Thoracic aorta (tissue), 2 donors: ENCODE measurements around the gene DNAJC30. TPM values are rescaled to one million over a fixed set of nuclear protein-coding genes. Genes with fewer than 3 reads are reported as not detected.

Experiments used
- ATAC-seq: fragments of 150-250 bp; one replicate; pipeline ENCODE4 v1.8.0; 2017; ENCODE audit warnings: low read depth; ENCODE audit not compliant: insufficient number of reproducible peaks, low FRiP score
- DNase-seq: peaks from one replicate; pipeline ENCODE4 v3.0.0-alpha.2; 2020; ENCODE audit warnings: low spot score
- H3K27ac ChIP-seq, 2 donors: fragments of 200-600 bp; sonication (generic); 1 replicate in 1 of 2; 2 replicates in 1 of 2; pipeline ENCODE4 v1.5.1; 2016; ENCODE audit warnings: mild to moderate bottlenecking in 2 of 2, moderate library complexity in 2 of 2
- H3K27me3 ChIP-seq: fragments of 200-600 bp; sonication (generic); replicated peaks from 2 replicates; pipeline ENCODE4 v1.6.0; 2016; ENCODE audit warnings: mild to moderate bottlenecking; ENCODE audit not compliant: insufficient read depth
- H3K36me3 ChIP-seq: fragments of 200-600 bp; sonication (generic); one replicate; pipeline ENCODE4 v1.5.1; 2016
- H3K4me1 ChIP-seq, 2 donors: fragments of 200-600 bp; sonication (generic); 1 replicate in 1 of 2; 2 replicates in 1 of 2; pipeline versions ENCODE4 v1.5.1 to v1.6.0; 2016; ENCODE audit warnings: low read depth in 2 of 2, mild to moderate bottlenecking in 1 of 2; ENCODE audit not compliant: control insufficient read depth in 1 of 2
- H3K4me3 ChIP-seq: fragments of 200-600 bp; sonication (generic); 2 replicates; pipeline ENCODE4 v1.5.1; 2016; ENCODE audit warnings: mild to moderate bottlenecking
- H3K9me3 ChIP-seq: fragments of 200-600 bp; sonication (generic); 2 replicates; pipeline ENCODE4 v1.5.1; 2016
- total RNA-seq, 2 donors: library from RNA; depleted of rRNA; stranded (reverse); fragments of >200 nt; gene quantifications; one replicate each; pipeline versions ENCODE4 v1.1.0 to v1.2.3, GENCODE V29; 2016
- TF ChIP-seq, protein P1 (sequence below): fragments of 200-600 bp; sonication (generic); IDR thresholded peaks from one replicate; pipeline ENCODE4 v1.5.1; 2019; ENCODE audit warnings: antibody characterized with exemption

DNAJC30 gene
- total RNA-seq, 2 donors from 2014 or later = 3.9 to 7.8 TPM

DNA sequence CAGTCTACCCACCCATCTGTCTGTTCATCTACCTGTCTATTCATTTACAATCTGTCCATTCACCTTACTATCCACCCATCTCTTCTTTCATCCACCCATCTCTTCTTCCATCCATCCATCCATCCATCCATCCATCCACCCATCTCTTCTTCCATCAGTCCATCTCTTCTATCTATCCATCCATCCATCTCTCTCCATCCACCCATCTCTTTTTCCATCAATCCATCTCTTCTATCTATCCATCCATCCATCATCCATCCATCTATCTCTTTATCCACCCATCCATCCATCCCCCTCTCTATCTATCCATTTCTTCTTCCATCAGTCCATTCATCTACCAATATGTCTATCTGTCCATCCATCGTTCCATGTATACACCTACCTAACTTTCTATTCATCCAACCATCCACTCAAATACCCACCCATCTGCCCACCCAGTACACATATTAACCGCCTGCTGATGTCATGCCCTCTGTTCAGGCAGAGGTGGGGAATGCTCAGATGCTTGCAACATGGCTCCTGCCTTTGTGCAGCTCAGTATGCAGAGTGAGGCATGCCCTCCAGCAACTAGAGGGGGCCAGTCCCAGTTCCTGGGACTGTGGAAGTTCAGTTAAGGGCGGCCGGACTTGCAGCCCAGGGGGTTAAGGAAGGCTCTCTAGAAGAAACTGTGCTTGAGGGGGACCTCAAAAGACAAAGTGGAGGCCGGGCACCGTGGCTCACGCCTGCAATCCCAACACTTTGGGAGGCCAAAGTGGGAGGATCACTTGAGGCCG is 47.6 kb downstream of the DNAJC30 start:
- no peak overlapping the region for H3K4me3 ChIP-seq
- DNase-seq (no peak), ATAC-seq (no peak)
- TF ChIP-seq, protein P1, sequence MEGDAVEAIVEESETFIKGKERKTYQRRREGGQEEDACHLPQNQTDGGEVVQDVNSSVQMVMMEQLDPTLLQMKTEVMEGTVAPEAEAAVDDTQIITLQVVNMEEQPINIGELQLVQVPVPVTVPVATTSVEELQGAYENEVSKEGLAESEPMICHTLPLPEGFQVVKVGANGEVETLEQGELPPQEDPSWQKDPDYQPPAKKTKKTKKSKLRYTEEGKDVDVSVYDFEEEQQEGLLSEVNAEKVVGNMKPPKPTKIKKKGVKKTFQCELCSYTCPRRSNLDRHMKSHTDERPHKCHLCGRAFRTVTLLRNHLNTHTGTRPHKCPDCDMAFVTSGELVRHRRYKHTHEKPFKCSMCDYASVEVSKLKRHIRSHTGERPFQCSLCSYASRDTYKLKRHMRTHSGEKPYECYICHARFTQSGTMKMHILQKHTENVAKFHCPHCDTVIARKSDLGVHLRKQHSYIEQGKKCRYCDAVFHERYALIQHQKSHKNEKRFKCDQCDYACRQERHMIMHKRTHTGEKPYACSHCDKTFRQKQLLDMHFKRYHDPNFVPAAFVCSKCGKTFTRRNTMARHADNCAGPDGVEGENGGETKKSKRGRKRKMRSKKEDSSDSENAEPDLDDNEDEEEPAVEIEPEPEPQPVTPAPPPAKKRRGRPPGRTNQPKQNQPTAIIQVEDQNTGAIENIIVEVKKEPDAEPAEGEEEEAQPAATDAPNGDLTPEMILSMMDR = no peak
- H3K36me3 ChIP-seq = no peaks in the 10 kb centered on the region
- H3K4me1 ChIP-seq = peaks cover 0 to 10% of the 10 kb centered on the region in 2 donors
- H3K27ac ChIP-seq = no peak overlapping the region
- H3K27me3 ChIP-seq = no peaks in the 10 kb centered on the region
- H3K9me3 ChIP-seq = no peaks in the 10 kb centered on the region

DNA sequence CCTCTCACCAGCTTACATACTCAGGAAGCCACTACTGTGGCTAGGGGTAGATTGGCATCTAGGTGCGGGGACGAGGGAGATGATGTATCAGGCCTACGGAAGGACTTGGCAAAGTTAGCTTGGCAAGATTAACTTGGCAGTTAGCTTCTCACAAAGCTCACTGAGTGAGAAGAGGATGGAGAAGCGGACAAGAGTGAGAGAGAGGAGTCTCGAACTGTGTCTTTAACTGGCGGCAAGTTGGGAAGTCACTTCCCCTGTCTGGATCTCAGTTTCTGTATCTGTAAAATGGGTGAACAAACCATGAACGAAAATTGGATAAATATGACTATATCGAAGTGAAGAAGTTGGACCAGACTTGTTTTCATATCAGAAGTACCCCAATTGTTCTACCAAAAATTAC is 49.4 kb downstream of the DNAJC30 start:
- Histone ChIP-seq H3K4me1 (peaks cover 0 to 10% of the 10 kb centered on the region in 2 donors), H3K27me3 (no peaks in the 10 kb centered on the region), H3K36me3 (no peaks in the 10 kb centered on the region), H3K4me3 (no peak overlapping the region), H3K9me3 (no peaks in the 10 kb centered on the region), H3K27ac (no peak overlapping the region)
- ATAC-seq (no peak), DNase-seq (no peak)
- TF ChIP-seq, protein P1 = no peak

DNA sequence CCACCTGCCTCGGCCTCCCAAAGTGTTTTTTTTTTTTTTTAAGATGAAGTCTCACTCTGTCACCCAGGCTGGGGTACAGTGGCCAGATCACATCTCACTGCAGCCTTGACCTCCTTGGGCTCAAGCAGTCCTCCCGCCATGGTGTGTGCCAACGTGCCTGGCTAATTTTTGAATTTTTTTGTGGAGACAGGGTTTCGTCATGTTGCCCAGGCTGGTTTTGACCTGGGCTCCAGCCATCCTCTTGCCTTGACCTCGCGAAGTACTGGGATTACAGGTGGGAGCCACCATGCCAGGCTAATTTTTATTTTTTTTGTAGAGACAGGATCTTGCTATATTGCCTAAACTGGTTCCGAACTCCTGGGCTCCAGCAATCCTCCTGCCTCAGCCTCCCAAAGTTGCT is 49.9 kb downstream of the DNAJC30 start:
- no peaks in the 10 kb centered on the region for H3K9me3 ChIP-seq

DNA sequence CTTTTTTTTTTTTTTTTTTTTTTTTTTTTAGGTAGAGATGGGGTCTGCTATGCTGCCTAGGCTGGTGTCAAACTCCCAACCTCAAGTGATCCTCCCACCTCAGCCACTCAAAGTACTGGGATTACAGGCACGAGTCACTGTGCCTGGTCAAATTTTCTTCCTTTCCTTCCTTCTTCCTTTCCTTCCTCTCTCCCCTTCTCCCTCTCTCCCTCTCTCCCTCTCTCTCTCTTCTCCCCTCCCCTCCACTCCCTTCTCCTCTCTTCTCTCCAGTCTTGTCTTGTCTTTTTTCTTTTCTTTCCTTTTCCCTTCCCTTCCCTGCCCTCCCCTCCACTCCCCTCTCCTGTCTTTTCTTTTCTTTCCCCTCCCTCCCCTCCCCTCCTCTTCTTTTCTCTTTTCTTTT is 51.7 kb downstream of the DNAJC30 start:
- ATAC-seq (no peak), DNase-seq (no peak)
- Histone ChIP-seq H3K36me3 (no peaks in the 10 kb centered on the region), H3K4me1 (peaks cover 0 to 9% of the 10 kb centered on the region in 2 donors), H3K27ac (no peak overlapping the region), H3K27me3 (peaks cover 2% of the 10 kb centered on the region), H3K4me3 (no peak overlapping the region), H3K9me3 (no peaks in the 10 kb centered on the region)
- TF ChIP-seq, protein P1 = no peak

More for the DNA sequence above, 49.9 kb downstream of the DNAJC30 start:
- Histone ChIP-seq H3K4me1 (peaks cover 0 to 10% of the 10 kb centered on the region in 2 donors), H3K27me3 (no peaks in the 10 kb centered on the region), H3K27ac (no peak overlapping the region), H3K36me3 (no peaks in the 10 kb centered on the region), H3K4me3 (no peak overlapping the region)
- TF ChIP-seq, protein P1 = no peak
- no peak for ATAC-seq
- no peak for DNase-seq

Other genes with a start within 250 kb of the DNAJC30 start
- under 1 TPM in 1 of 2 donors, not detected in 1; 0.41 TPM for gene FZD9, start 249.7 kb downstream of the DNAJC30 start, total RNA-seq
- gene BAZ1B, start 161.2 kb downstream of the DNAJC30 start, total RNA-seq = 10 to 100 TPM; 43.9 to 65.3 TPM
- gene BCL7B, start 125.8 kb downstream of the DNAJC30 start, total RNA-seq = 100 to 1,000 TPM in 1 of 2 donors, 10 to 100 TPM in 1; 99.8 to 129 TPM
- gene TBL2, start 104.9 kb downstream of the DNAJC30 start, total RNA-seq = 10 to 100 TPM; 17.1 to 31.7 TPM
- gene MLXIPL, start 58.9 kb downstream of the DNAJC30 start, total RNA-seq = 10 to 100 TPM in 1 of 2 donors, 1 to 10 TPM in 1; 6.4 to 36.4 TPM
- 1 to 10 TPM in 1 of 2 donors, under 1 TPM in 1; 0.92 to 1.2 TPM for gene VPS37D, start 15.6 kb downstream of the DNAJC30 start, total RNA-seq
- gene BUD23, start 144 bp upstream of the DNAJC30 start, total RNA-seq = 10 to 100 TPM; 36.9 to 51.0 TPM
- 10 to 100 TPM; 10.3 to 16.8 TPM for gene STX1A, start 36.2 kb upstream of the DNAJC30 start, total RNA-seq
- gene ABHD11, start 55.3 kb upstream of the DNAJC30 start, total RNA-seq = 10 to 100 TPM in 1 of 2 donors, 1 to 10 TPM in 1; 2.5 to 16.9 TPM
- gene CLDN3, start 86.8 kb upstream of the DNAJC30 start, total RNA-seq = not detected
- under 1 TPM in 1 of 2 donors, not detected in 1; 0.99 TPM for gene CLDN4, start 147.5 kb upstream of the DNAJC30 start, total RNA-seq
- gene METTL27, start 159.1 kb upstream of the DNAJC30 start, total RNA-seq = 1 to 10 TPM in 1 of 2 donors, not detected in 1; 1.2 TPM
- not detected for gene TMEM270, start 177.7 kb upstream of the DNAJC30 start, total RNA-seq